Measurements from ENCODE around the gene MRPS24. TPM values are rescaled to one million over a fixed set of nuclear protein-coding genes. Genes with fewer than 3 reads are reported as not detected.
A peak's percentile ranks its signal among the peaks of the same experiment; 100 is the strongest.

MRPS24 gene
- total and polyA plus RNA-seq, 2 of the 13 experiments (the other 11 are each of a cell fraction or from before 2014, with no cell fraction given) = 135 to 162 TPM

DNA sequence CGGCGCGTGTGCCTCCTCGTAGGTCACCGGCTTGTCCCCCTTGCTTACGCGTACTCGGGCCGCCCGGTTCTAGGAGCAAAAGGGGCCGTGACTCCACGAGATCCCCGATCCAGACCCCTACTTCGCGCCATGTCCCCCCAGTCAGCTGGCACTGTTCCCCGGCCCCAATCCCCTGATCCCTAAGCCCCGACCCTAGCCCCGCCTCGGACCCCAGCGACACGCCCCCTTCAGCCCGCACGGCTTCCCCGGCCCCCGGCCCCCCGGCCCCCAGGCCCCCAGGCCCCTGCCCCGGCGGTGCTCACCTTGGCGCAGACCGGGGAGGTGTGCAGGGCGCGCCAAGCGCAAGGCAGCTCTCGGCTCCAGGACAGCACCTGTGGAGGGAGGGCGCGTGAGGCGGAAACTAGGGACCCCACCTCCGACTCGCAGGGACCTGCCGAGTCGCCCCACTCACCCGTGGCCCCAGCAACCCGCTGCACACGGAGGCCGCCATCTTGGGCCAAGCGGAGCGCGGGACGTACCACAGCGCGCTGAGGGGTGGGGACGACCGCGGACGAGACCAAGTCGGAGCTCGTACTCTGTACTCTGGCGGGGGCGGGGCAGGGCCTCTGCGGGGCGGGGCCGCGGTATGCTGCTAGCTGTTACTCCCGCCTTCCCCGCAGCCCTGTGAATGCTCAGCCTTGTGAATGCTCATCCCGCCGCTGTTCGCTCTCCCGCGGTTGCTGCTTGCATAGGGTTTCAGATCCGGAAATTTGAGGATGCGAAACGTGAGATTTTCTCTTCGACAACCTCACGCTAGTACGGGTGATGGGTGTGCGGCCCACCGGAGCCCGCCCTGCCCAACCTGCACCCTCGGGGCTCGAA, at the start of gene MRPS24 (continued):
- TF ChIP-seq MED13 (CRISPR knock-in tag; IDR thresholded peaks at IDR 0.05) (no peak), REL (CRISPR knock-in tag; conservative IDR thresholded peaks at IDR 0.05) (0 out of 2 replicates have a peak, but pooled peaks have one; percentile 65), ELF4 (CRISPR knock-in tag; IDR thresholded peaks at IDR 0.05; ENCODE audit: borderline replicate concordance) (no peak), CBX1 (IDR thresholded peaks at IDR 0.05; ENCODE audit: low read depth) (peak; percentile 87), SIX4 (CRISPR knock-in tag; IDR thresholded peaks at IDR 0.05) (peak; percentile 23; the same call in 1 of the 2 replicates), ZNF552 (CRISPR knock-in tag; IDR thresholded peaks at IDR 0.05; ENCODE audit: borderline replicate concordance) (peak; percentile 82; the same call in 1 of the 2 replicates), ZNF562 (CRISPR knock-in tag; IDR thresholded peaks at IDR 0.05; ENCODE audit: borderline replicate concordance) (no peak), ZNF20 (CRISPR knock-in tag; IDR thresholded peaks at IDR 0.05) (no peak), CBX5 (CRISPR knock-in tag; IDR thresholded peaks at IDR 0.05; ENCODE audit: borderline replicate concordance) (peak; percentile 68; the same call in 1 of the 2 replicates), SNAI1 (CRISPR knock-in tag; IDR thresholded peaks at IDR 0.05; ENCODE audit: borderline replicate concordance) (0 out of 2 replicates have a peak, but pooled peaks have one; percentile 27), SMAD3 (CRISPR knock-in tag; IDR thresholded peaks at IDR 0.05) (no peak), GATAD1 (CRISPR knock-in tag; IDR thresholded peaks at IDR 0.05) (peak; percentile 79), ZSCAN5A (CRISPR knock-in tag; IDR thresholded peaks at IDR 0.05; ENCODE audit: borderline replicate concordance) (peak; percentile 43; the same call in 1 of the 2 replicates), KLF12 (CRISPR knock-in tag; IDR thresholded peaks at IDR 0.05; ENCODE audit: borderline replicate concordance) (no peak), MTA3 (CRISPR knock-in tag; IDR thresholded peaks at IDR 0.05) (no peak), PAX8 (CRISPR knock-in tag; IDR thresholded peaks at IDR 0.05; ENCODE audit: borderline replicate concordance) (0 out of 2 replicates have a peak, but pooled peaks have one; percentile 17), KLF6 (CRISPR knock-in tag; IDR thresholded peaks at IDR 0.05) (0 out of 2 replicates have a peak, but pooled peaks have one; percentile 39)
- TF ChIP-seq, protein P1, sequence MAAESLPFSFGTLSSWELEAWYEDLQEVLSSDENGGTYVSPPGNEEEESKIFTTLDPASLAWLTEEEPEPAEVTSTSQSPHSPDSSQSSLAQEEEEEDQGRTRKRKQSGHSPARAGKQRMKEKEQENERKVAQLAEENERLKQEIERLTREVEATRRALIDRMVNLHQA (CRISPR knock-in tag; IDR thresholded peaks at IDR 0.05) = no peak
- TF ChIP-seq, protein P2, sequence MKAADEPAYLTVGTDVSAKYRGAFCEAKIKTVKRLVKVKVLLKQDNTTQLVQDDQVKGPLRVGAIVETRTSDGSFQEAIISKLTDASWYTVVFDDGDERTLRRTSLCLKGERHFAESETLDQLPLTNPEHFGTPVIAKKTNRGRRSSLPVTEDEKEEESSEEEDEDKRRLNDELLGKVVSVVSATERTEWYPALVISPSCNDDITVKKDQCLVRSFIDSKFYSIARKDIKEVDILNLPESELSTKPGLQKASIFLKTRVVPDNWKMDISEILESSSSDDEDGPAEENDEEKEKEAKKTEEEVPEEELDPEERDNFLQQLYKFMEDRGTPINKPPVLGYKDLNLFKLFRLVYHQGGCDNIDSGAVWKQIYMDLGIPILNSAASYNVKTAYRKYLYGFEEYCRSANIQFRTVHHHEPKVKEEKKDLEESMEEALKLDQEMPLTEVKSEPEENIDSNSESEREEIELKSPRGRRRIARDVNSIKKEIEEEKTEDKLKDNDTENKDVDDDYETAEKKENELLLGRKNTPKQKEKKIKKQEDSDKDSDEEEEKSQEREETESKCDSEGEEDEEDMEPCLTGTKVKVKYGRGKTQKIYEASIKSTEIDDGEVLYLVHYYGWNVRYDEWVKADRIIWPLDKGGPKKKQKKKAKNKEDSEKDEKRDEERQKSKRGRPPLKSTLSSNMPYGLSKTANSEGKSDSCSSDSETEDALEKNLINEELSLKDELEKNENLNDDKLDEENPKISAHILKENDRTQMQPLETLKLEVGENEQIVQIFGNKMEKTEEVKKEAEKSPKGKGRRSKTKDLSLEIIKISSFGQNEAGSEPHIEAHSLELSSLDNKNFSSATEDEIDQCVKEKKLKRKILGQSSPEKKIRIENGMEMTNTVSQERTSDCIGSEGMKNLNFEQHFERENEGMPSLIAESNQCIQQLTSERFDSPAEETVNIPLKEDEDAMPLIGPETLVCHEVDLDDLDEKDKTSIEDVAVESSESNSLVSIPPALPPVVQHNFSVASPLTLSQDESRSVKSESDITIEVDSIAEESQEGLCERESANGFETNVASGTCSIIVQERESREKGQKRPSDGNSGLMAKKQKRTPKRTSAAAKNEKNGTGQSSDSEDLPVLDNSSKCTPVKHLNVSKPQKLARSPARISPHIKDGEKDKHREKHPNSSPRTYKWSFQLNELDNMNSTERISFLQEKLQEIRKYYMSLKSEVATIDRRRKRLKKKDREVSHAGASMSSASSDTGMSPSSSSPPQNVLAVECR (CRISPR knock-in tag; IDR thresholded peaks at IDR 0.05; ENCODE audit: borderline replicate concordance) = peak; percentile 83; the same call in 1 of the 2 replicates
- TF ChIP-seq, protein P3, sequence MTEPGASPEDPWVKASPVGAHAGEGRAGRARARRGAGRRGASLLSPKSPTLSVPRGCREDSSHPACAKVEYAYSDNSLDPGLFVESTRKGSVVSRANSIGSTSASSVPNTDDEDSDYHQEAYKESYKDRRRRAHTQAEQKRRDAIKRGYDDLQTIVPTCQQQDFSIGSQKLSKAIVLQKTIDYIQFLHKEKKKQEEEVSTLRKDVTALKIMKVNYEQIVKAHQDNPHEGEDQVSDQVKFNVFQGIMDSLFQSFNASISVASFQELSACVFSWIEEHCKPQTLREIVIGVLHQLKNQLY (CRISPR knock-in tag; IDR thresholded peaks at IDR 0.05) = no peak; the same call in 1 of the 2 replicates
- TF ChIP-seq, protein P4, sequence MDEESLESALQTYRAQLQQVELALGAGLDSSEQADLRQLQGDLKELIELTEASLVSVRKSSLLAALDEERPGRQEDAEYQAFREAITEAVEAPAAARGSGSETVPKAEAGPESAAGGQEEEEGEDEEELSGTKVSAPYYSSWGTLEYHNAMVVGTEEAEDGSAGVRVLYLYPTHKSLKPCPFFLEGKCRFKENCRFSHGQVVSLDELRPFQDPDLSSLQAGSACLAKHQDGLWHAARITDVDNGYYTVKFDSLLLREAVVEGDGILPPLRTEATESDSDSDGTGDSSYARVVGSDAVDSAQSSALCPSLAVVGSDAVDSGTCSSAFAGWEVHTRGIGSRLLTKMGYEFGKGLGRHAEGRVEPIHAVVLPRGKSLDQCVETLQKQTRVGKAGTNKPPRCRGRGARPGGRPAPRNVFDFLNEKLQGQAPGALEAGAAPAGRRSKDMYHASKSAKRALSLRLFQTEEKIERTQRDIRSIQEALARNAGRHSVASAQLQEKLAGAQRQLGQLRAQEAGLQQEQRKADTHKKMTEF (CRISPR knock-in tag; IDR thresholded peaks at IDR 0.05) = peak; percentile 63

All from HepG2 (cell line).